ENCODE results near the gene KIAA0408. TPM values are rescaled to one million over a fixed set of nuclear protein-coding genes. Genes with fewer than 3 reads are reported as not detected.

Gene KIAA0408
- total RNA-seq, 2 donors from 2014 or later: 1.5 to 1.8 TPM

- no peaks in the 10 kb centered on the region for H3K4me1 ChIP-seq
- H3K9me3 ChIP-seq: no peaks in the 10 kb centered on the region
- no peaks in the 10 kb centered on the region for H3K36me3 ChIP-seq
- TF ChIP-seq CTCF (IDR thresholded peaks at IDR 0.05): no peak
- peak overlapping the region; percentile 33 to 49 for H3K27ac ChIP-seq
- H3K27me3 ChIP-seq: no peaks in the 10 kb centered on the region
- H3K4me3 ChIP-seq: no peak overlapping the region
- no peak for DNase-seq (ENCODE audit: low spot score)
Measured at GRCh38 chr6:127463056-127463455, 3.9 kb upstream of the KIAA0408 start.

GRCh38 chr6:127462376-127462775, 3.2 kb upstream of the KIAA0408 start:
- TF ChIP-seq CTCF (IDR thresholded peaks at IDR 0.05): no peak
- H3K27ac ChIP-seq: no peak overlapping the region
- H3K9me3 ChIP-seq: no peaks in the 10 kb centered on the region
- no peaks in the 10 kb centered on the region for H3K4me1 ChIP-seq
- H3K36me3 ChIP-seq: no peaks in the 10 kb centered on the region
- no peak for DNase-seq (ENCODE audit: low spot score)
- no peaks in the 10 kb centered on the region for H3K27me3 ChIP-seq
- no peak overlapping the region for H3K4me3 ChIP-seq

- no peaks in the 10 kb centered on the region for H3K36me3 ChIP-seq
- H3K27ac ChIP-seq: no peak overlapping the region
- no peak for TF ChIP-seq CTCF (IDR thresholded peaks at IDR 0.05)
- no peak for DNase-seq (ENCODE audit: low spot score)
- no peaks in the 10 kb centered on the region for H3K9me3 ChIP-seq
- no peaks in the 10 kb centered on the region for H3K27me3 ChIP-seq
- H3K4me3 ChIP-seq: no peak overlapping the region
- peaks cover 0 to 5% of the 10 kb centered on the region in 2 donors for H3K4me1 ChIP-seq
Measured at GRCh38 chr6:127460465-127460864, 1.3 kb upstream of the KIAA0408 start.

GRCh38 chr6:127458817-127459216, 372 bp downstream of the KIAA0408 start:
- DNase-seq (ENCODE audit: low spot score): peak; percentile 80
- H3K4me1 ChIP-seq: peaks cover 0 to 5% of the 10 kb centered on the region in 2 donors
- H3K36me3 ChIP-seq: no peaks in the 10 kb centered on the region
- no peak for TF ChIP-seq CTCF (IDR thresholded peaks at IDR 0.05)
- H3K9me3 ChIP-seq: no peaks in the 10 kb centered on the region
- H3K27me3 ChIP-seq: no peaks in the 10 kb centered on the region
- peak overlapping the region; percentile 30 to 33 for H3K4me3 ChIP-seq
- H3K27ac ChIP-seq: peak overlapping the region; percentile 68 to 82

GRCh38 chr6:127458222-127458621, 967 bp downstream of the KIAA0408 start:
- H3K9me3 ChIP-seq: no peaks in the 10 kb centered on the region
- H3K4me3 ChIP-seq: peak overlapping the region in 1 of 2 donors; percentile 33
- no peaks in the 10 kb centered on the region for H3K36me3 ChIP-seq
- peak overlapping the region; percentile 19 to 82 for H3K27ac ChIP-seq
- peaks cover 0 to 5% of the 10 kb centered on the region in 2 donors for H3K4me1 ChIP-seq
- no peak for DNase-seq (ENCODE audit: low spot score)
- TF ChIP-seq CTCF (IDR thresholded peaks at IDR 0.05): no peak
- H3K27me3 ChIP-seq: no peaks in the 10 kb centered on the region

- H3K4me3 ChIP-seq: no peak overlapping the region
- H3K9me3 ChIP-seq: no peaks in the 10 kb centered on the region
- no peaks in the 10 kb centered on the region for H3K27me3 ChIP-seq
- H3K27ac ChIP-seq: peak overlapping the region; percentile 38 to 82
- DNase-seq (ENCODE audit: low spot score): no peak
- no peak for TF ChIP-seq CTCF (IDR thresholded peaks at IDR 0.05)
- H3K4me1 ChIP-seq: peaks cover 0 to 5% of the 10 kb centered on the region in 2 donors
- no peaks in the 10 kb centered on the region for H3K36me3 ChIP-seq
Measured at GRCh38 chr6:127457456-127458064, 1.6 kb downstream of the KIAA0408 start.
